AG08396 (cell line): ENCODE results near the gene SLC25A20.

Source experiments
- DNase-seq: peaks from one replicate; pipeline ENCODE4 v3.0.0; 2012; ENCODE audit warnings: low spot score, mixed read lengths

Gene SLC25A20

DNA sequence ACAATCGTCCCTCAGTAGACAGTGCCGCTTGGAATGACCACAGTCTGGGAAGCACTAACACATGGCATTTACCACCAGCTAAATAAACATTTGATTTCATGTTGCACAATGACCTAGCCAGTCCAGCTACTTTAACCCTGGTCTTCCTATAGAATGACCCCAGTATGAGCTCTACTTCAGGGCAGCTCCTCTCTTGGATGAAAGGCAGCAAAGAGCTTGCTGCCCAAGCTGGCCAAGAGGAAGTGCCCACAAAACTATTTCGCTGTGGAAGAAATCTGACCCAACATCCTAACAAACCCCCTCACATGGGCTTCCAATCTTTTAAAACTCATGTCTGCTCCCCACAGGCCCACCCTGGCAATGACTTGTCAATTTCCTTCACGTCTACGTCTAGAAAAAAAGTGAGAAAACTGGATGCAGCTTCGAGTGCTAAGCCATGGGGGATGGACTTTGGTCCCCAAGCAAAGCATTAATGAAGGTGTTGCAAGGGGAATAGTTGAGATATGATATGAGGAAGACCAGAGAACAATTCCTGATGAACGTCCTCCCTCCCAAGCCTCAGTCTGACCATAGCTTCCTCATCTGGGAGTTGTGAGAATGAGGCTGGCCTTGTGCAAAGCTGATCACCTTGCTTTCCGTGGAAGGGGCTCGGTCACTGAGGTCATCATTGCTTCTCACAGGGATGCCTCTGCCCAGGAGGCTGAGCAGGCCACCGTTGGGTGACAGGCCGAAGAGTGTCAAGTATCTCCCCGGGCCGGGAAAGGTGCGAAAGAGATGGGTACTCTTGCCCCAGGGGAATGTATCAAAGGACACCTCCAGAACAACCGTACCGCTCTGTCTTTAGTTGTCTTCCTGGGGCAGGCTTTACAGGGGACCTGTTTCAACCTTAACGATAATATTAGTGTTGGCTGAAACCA, 964 bp downstream of the SLC25A20 start:
- DNase-seq = no peak

- no peak for DNase-seq
Observed at GRCh38 chr3:48896936-48897335, 1.7 kb downstream of the SLC25A20 start.

GRCh38 chr3:48894516-48894915, 4.2 kb downstream of the SLC25A20 start:
- no peak for DNase-seq

DNA sequence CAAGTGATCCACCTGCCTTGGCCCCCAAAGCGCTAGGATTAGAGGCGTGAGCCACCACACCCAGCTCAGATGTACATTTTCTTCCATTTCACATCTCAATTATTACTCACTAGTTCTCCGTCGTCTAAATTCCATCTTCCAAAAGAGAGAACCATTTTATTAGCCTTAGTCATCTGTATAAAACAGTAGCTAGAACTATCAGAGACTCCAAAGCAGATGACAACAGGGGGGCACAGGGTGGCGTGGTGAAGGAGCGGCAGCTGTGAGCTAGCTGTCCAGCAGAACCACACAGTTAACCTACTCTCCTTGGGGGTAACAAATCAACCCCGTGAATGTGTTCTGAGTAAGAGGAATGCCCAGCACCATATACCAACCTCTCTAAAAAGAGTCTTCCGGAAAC, 7.1 kb downstream of the SLC25A20 start:
- DNase-seq = no peak

- DNase-seq = no peak
Observed at GRCh38 chr3:48885753-48886152, 12.9 kb downstream of the SLC25A20 start.

DNA sequence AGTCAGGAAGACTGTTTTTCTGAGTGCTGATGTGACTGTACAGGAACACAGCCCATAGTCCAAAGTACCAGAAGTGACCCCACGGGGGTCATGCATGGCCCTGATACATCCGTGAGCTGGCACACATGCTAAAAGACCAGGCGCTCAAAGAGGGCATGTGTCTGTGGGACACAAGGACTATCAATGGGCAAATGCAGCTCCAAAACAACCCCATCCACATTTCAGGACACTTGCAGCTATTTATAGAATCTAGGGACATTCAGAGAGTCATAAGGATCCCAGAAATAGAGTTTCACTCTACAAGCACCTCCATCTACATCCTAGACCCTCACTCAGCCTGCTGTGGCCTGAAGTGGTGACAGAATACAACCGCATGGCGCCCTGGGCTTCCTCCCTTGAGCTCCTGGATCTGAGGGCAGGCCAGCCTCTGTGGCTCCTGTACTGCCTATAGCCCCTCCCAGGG, 17.0 kb downstream of the SLC25A20 start:
- DNase-seq = no peak

DNA sequence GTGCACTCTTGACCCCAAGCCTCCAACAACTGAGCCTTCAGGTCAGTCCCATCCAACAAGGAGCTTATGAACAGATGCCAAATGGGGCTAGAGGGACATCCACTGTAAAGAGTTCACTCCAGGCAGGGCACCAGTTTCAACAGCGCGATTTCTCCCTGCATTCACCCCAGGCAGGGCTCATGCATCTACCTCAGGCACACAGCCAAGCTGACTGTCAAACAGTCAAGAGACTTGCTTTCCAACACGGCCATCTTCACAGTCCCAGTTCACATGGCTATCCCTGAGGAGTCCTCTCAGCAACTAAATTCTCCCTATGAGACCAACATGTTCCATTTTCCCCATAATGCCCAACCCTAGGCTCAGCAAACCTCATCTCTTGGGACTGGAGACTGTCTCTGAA, 17.7 kb downstream of the SLC25A20 start:
- DNase-seq = no peak

GRCh38 chr3:48879994-48880377, 18.7 kb downstream of the SLC25A20 start:
- no peak for DNase-seq

DNA sequence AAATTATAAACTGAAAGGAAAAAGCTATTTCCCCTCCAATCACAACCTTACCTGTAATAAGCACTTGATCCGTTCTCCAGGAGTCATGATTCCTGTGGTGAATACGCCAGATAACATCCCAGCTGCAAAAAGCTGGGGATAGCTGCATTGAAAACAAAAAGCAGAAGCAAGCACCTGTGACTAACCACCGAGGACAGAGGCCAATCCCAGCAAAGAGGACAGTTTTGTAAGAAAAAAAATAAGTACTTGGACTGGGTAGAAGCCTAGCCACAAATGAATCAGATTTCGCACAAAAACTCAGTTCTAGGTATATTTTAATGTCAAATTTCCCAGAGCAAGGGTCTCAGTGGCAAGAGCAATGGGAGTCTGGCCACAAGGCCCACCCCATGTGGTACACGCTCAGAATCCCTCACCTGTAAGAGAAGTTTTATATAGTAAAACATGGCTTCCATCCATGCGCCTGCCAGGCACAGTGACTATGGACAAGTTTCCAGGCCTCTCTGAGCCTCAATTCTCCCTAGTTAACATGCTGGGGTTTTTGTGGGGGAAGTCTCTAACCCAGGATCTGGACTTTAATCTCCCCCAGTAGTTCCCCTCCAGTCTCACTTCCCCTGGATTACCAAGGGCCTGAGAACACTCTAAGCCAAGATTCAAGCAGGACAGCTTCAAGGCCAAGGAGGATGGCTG, 19.2 kb downstream of the SLC25A20 start:
- no peak for DNase-seq

DNA sequence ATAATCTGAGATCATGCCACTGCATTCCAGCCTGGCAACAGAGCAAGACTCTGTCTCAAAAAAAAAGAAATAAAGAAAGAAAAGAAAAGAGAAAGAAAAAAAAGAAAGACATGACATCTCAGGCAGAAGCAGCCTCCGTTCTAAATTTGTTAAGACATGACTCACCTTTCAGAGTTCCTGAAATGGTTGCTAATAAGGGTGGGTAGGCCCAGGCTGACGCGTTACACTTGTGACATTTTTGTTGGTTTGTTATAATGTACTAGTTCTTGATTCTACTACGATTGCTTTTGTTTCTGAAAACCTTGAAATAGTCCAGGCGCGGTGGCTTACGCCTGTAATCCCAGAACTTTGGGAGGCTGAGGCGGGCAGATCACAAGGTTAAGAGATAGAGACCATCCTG, 21.0 kb downstream of the SLC25A20 start:
- DNase-seq = no peak

DNA sequence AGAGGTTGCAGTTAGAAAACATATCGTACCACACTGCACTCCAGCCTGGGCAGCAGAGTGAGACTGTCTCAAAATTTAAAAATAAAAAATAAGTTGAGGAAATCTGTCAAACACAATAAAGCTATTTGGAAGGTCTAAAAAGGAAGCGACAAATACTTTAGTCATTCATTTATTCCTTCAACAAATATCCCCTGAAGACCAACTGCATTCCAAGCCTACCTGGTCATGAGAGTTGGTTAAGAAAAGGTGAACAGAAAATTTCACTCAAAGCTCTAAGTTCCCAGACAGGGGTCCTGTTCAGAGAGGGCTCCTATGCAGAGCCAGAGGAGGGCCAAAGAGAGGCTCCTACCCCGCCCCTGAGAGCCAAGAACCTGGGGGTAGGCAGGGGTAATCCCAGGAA, 35.6 kb downstream of the SLC25A20 start:
- no peak for DNase-seq

DNA sequence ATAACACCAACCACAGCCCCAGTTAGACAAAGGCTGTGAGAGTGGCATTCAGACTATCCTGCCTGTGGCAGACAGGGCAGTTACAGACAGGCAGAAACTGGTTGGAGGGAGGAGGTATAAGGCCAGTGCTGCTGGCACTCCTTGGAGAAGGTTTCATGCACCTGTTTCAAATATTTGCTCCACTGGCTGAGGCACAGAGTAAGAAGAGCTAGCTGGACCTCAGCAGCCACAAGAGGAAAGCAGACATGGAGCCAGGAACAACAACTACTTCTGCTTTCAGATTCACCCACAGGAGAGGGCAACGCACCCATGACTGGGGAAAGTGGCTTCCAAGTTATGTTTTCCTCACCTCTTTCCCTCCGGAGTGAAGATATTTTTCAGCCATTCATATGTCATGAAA, 39.5 kb downstream of the SLC25A20 start:
- no peak for DNase-seq

DNA sequence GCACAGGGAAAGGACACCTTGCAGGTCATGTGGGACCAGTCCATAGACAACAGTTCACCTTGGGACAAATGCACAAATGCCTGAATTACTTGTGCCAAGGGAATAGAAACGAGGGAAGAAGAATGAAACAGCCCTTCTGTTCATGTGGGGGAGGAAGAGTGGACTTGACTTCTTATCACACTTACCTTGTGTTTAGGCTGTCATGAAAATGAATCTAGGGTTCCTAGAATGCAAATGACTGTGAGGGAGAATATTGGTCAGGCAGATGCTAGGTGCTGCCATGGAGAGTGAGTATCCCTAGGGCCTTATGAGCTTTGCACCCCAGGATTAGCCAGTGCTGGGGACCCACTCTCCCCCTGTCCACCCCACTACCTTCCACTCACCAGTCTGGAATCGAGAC, 40.0 kb downstream of the SLC25A20 start:
- no peak for DNase-seq

DNA sequence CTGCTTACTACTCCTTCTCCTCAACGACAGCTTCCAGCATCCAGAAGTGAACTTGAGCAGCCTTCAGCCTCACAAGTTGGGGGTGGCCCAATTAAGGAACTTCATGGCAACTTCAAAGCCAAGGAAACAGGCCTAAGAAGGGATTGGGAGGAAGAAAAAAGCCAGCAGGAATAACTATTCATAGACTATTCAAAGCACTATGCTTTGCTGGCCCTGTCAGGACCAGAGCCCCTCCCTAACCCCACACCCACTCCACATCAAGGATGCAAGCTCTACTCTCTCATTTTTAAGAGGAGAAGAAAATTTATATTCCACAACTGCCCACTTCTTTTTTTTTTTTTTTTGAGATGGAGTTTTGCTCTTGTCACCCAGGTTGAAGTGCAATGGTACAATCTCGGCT, 41.0 kb downstream of the SLC25A20 start:
- no peak for DNase-seq

DNA sequence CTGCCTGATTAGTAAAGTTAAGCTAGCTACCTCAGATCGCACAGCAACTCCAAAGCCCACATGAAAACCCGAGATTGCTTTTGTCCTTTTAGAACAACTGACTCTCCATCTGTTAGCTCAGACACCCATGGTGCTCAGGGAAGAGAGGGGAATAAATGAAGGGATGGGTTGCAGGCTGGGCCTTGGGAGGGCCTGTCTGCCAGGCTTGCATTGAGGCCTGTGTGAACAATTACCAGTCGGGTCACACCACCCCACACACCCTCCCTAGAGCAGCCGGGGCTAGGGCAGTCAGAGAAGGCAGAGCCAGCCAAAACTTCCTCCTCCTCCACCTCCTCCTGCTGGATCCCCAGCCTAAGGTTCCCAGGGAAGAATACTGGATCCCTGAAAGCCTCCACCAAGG, 42.2 kb downstream of the SLC25A20 start:
- no peak for DNase-seq

- no peak for DNase-seq
Observed at GRCh38 chr3:48855681-48856447, 42.8 kb downstream of the SLC25A20 start.

DNA sequence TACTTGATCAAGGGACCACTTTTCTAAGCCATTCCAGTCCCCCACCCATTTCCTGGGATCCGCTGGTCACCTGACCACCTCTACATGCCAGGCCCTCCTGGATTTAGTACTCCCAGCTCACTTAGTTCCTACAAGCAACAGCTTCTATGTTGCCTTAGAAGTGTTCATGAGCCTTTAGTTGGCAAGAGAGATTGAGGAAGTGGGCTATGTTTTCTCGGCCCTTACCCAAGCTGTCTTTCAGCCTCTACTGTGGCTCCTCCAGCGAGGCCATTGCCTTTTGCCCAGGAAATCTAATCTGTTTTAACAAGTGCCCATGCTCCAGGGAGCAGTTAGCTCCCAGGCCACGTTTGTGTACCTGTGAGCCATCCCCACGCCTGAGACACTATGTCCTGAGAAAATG, 46.5 kb downstream of the SLC25A20 start:
- DNase-seq = no peak

- DNase-seq = peak; percentile 28
Observed at GRCh38 chr3:48851407-48851806, 47.3 kb downstream of the SLC25A20 start.

DNA sequence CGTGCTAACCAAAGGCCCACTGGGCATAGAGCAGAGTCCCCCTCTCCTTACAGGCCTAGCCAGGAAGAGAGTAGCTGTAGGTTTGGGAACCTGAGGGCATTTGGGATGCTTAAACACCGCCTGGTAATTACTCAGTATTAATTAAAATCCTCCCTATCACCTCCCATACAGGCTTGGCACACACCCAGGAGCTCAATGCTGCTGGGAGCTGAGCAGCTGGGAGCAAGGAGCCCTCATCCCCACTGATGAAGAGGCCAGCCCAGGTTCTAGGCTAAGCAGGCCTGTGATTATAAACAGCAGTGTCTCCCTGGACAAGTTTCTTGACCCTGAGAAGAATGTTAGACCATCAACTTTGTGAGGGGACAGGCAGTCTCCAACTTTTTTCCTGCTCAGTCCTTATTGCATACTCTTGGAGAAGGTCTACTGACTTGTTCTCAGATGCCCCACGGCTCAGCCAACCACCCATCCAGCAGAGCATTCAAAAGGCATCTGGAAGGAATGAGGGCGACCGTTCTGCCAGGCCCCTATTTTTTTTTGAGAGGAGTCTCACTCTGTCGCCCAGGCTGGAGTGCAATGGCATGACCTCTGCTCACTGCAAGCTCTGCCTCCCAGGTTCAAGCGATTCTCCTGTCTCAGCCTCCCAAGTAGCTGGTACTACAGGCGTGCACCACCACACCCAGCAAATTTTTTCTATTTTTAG, 49.7 kb downstream of the SLC25A20 start:
- DNase-seq = no peak

DNA sequence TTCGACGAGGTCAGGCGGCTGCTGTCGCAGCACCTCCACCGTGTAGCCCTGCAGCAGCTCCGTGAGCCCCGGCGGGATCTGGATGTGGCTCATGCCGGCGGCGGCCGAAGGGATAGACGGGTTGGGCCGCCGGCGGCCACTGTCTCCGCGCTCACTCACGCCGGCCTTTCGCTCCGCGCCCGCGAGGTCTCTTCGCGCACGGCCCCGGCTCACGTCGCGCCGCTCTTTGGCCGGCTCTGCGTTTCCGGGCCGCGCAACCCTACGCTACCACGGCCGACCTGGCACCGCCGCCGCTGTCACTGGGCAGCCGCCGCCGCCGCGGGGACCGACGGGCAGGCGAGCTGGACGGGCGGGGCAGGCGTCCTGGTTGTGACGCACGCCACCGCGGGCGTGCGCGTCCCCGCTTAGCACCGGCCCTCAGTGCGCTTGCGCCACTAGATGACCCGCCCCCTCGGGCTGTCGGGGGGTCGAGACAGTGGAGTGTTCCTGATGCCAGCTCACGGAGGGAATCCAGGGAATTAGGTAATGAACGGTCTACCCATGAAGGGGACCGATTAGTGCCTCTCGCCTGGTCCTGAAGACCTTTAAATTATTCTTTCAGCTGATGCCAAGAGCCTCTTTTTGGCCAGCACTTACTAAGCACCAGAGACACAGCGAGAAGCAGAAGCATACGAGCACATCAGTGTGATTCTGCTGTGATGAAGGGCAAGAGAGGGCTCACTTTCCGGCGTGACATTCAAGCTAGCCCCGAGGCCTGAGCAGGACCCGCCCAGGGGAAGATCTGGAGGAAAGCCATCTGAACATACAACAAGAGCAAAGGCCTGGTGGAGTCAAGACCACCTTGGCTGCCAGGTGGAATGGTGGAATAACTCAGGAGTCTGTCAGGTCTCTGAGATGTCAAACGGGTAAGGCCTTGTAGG, 50.9 kb downstream of the SLC25A20 start, which contains the start of gene PRKAR2A:
TSS of gene PRKAR2A (minus strand) at position 371 of the 920 bp plus-strand sequence. CDS start at position 93, 278 bp downstream.
- peak; percentile 99 for DNase-seq

- peak; percentile 80 for DNase-seq
Observed at GRCh38 chr3:48847053-48847503, 51.6 kb downstream of the SLC25A20 start.
